T-cell (primary cell): ENCODE measurements around the gene SH3PXD2B. TPM values are rescaled to one million over a fixed set of nuclear protein-coding genes. Genes with fewer than 3 reads are reported as not detected.

Source experiments
- ATAC-seq, 4 experiments: fragments of 200-7000 bp in 3 of 4; fragments of 150-1000 bp in 1 of 4; cut with Tn5 transposase; replicated peaks in 1 of 4; 1 replicate in 3 of 4; 2 replicates in 1 of 4; pipeline ENCODE4 v1.10.0; 2021; ENCODE audit warnings: moderate library complexity in 3 of 4, mild to moderate bottlenecking in 2 of 4, moderate number of reproducible peaks in 1 of 4
- CTCF ChIA-PET, 2 donors: fragments of 300-600 bp; sonication (Branson Sonifier 250); formaldehyde crosslinking; loops; one replicate each; lab custom pipeline; 2022; ENCODE audit warnings: antibody characterized with exemption in 2 of 2; lab: Charles Lee
- POLR2A ChIA-PET, 2 donors: fragments of 300-600 bp; sonication (Branson Sonifier 250); formaldehyde crosslinking; loops; one replicate each; lab custom pipeline; 2022; ENCODE audit warnings: antibody characterized with exemption in 2 of 2; lab: Charles Lee
- DNase-seq, 35 experiments: peaks; one replicate each; pipeline versions ENCODE4 v3.0.0 to v3.0.0-alpha.2; 2013 to 2023
- H3K27ac ChIP-seq: one replicate; pipeline ENCODE4 v1.5.1; 2013; ENCODE audit warnings: low read length
- H3K27me3 ChIP-seq, 2 experiments: replicated peaks in 1 of 2; 1 replicate in 1 of 2; 2 replicates in 1 of 2; pipeline versions ENCODE4 v1.6.1 to v1.7.0; 2013; ENCODE audit warnings: low read length in 1 of 2, mixed read lengths in 1 of 2; ENCODE audit not compliant: control insufficient read depth in 2 of 2, insufficient read depth in 2 of 2; ENCODE audit errors: extremely low read depth in 1 of 2
- H3K36me3 ChIP-seq, 2 donors: 1 replicate in 1 of 2; 2 replicates in 1 of 2; pipeline versions ENCODE4 v1.6.1 to v1.7.0; 2013; ENCODE audit warnings: low read length in 1 of 2; ENCODE audit not compliant: control insufficient read depth in 2 of 2, insufficient read depth in 1 of 2; ENCODE audit errors: extremely low read depth in 1 of 2
- H3K4me1 ChIP-seq, 2 experiments: 1 replicate in 1 of 2; 2 replicates in 1 of 2; pipeline versions ENCODE4 v1.6.1 to v1.7.0; 2013; ENCODE audit warnings: low read length in 2 of 2, mixed read lengths in 1 of 2; ENCODE audit not compliant: insufficient read depth in 2 of 2, control insufficient read depth in 1 of 2; ENCODE audit errors: extremely low read depth in 1 of 2
- H3K4me3 ChIP-seq, 2 donors: 1 replicate in 1 of 2; 2 replicates in 1 of 2; pipeline versions ENCODE4 v1.5.1 to v1.7.0; 2013; ENCODE audit warnings: mild to moderate bottlenecking in 2 of 2, low read length in 1 of 2, moderate library complexity in 1 of 2; ENCODE audit not compliant: control insufficient read depth in 1 of 2; ENCODE audit errors: extremely low read depth in 1 of 2
- H3K9me3 ChIP-seq: 2 replicates; pipeline ENCODE4 v1.7.0; 2013
- H3K27ac Mint-ChIP-seq, 2 donors: one replicate each; pipeline ENCODE4 v1.8.0; 2020 to 2021; ENCODE audit warnings: mild to moderate bottlenecking in 2 of 2, mixed read lengths in 2 of 2
- H3K27me3 Mint-ChIP-seq, 2 donors: one replicate each; pipeline ENCODE4 v1.8.0; 2021 to 2022; ENCODE audit warnings: mixed read lengths in 2 of 2
- H3K36me3 Mint-ChIP-seq: one replicate; pipeline ENCODE4 v1.8.0; 2021; ENCODE audit warnings: mixed read lengths
- H3K4me1 Mint-ChIP-seq, 3 donors: one replicate each; pipeline ENCODE4 v1.8.0; 2020 to 2022; ENCODE audit warnings: mixed read lengths in 3 of 3, mild to moderate bottlenecking in 1 of 3
- H3K4me3 Mint-ChIP-seq, 3 donors: one replicate each; pipeline ENCODE4 v1.8.0; 2020 to 2022; ENCODE audit warnings: mild to moderate bottlenecking in 3 of 3, mixed read lengths in 3 of 3, moderate library complexity in 3 of 3
- H3K9me3 Mint-ChIP-seq, 3 donors: one replicate each; pipeline ENCODE4 v1.8.0; 2020 to 2022; ENCODE audit warnings: mixed read lengths in 3 of 3
- WGBS: methylation state at CpG from one replicate; pipeline ENCODE4 v1.1.5; 2013; ENCODE audit warnings: missing lambda C conversion rate; ENCODE audit not compliant: insufficient coverage; 5-methylcytosine and 5-hydroxymethylcytosine counted together
- total RNA-seq, 35 experiments: library from RNA in 6 of 35; stranded (reverse) in 6 of 35; fragments of 120-200 nt in 1 of 35; gene quantifications; one replicate each; pipeline versions ENCODE4 v1.2.1 to v1.2.4 and lab custom pipeline; 2013 to 2026

SH3PXD2B gene
- total RNA-seq, 5 donors from 2014 or later (not counting 1 experiment from before 2014, with no cell fraction given) = 0.15 to 0.69 (median 0.38) TPM

- Mint-ChIP-seq H3K27me3 (peaks cover 8 to 14% of the 10 kb centered on the region in 2 donors), H3K27ac (no peak overlapping the region), H3K4me3 (no peak overlapping the region), H3K4me1 (no peaks in the 10 kb centered on the region), H3K36me3 (no peaks in the 10 kb centered on the region), H3K9me3 (peaks cover 0 to 3% (median 3%) of the 10 kb centered on the region in 3 donors)
- Histone ChIP-seq H3K9me3 (no peaks in the 10 kb centered on the region), H3K4me1 (no peaks in the 10 kb centered on the region), H3K27ac (no peak overlapping the region), H3K4me3 (no peak overlapping the region), H3K27me3 (peaks cover 0 to 27% of the 10 kb centered on the region in 2 experiments), H3K36me3 (no peaks in the 10 kb centered on the region)
- DNase-seq = no peak
- CTCF ChIA-PET = no interaction called here
- ATAC-seq = no peak
- WGBS = 69% methylated on average over 7 of the region's 14 CpGs
- POLR2A ChIA-PET = no interaction called here
These were observed 37.9 kb upstream of the SH3PXD2B start for GRCh38 chr5:172492097-172492840.

- no peaks in the 10 kb centered on the region for H3K9me3 ChIP-seq
- no peak overlapping the region for H3K27ac Mint-ChIP-seq
- no peak overlapping the region for H3K27ac ChIP-seq
- H3K4me3 ChIP-seq = no peak overlapping the region
- ChIA-PET POLR2A (no interaction called here), CTCF (no interaction called here)
- peaks cover 0 to 3% (median 3%) of the 10 kb centered on the region in 3 donors for H3K9me3 Mint-ChIP-seq
- no peak for ATAC-seq
- DNase-seq = no peak
- H3K36me3 ChIP-seq = no peaks in the 10 kb centered on the region
- no peak overlapping the region for H3K4me3 Mint-ChIP-seq
- no peaks in the 10 kb centered on the region for H3K4me1 Mint-ChIP-seq
- peaks cover 8 to 15% of the 10 kb centered on the region in 2 donors for H3K27me3 Mint-ChIP-seq
- H3K27me3 ChIP-seq = peaks cover 0 to 25% of the 10 kb centered on the region in 2 experiments
- H3K36me3 Mint-ChIP-seq = no peaks in the 10 kb centered on the region
- H3K4me1 ChIP-seq = no peaks in the 10 kb centered on the region
- WGBS = 73% methylated on average over 4 of the region's 8 CpGs
These were observed 37.2 kb upstream of the SH3PXD2B start for GRCh38 chr5:172491481-172491880.

- no peaks in the 10 kb centered on the region for H3K36me3 ChIP-seq
- H3K27me3 Mint-ChIP-seq = peaks cover 5 to 14% of the 10 kb centered on the region in 2 donors
- no peak overlapping the region for H3K4me3 ChIP-seq
- no peaks in the 10 kb centered on the region for H3K4me1 ChIP-seq
- ATAC-seq = no peak
- H3K27ac Mint-ChIP-seq = no peak overlapping the region
- no peak overlapping the region for H3K4me3 Mint-ChIP-seq
- CTCF ChIA-PET = no interaction called here
- no peaks in the 10 kb centered on the region for H3K36me3 Mint-ChIP-seq
- no peak overlapping the region for H3K27ac ChIP-seq
- no peak for DNase-seq
- 72% methylated on average over 8 of the region's 12 CpGs for WGBS
- H3K4me1 Mint-ChIP-seq = no peaks in the 10 kb centered on the region
- H3K9me3 Mint-ChIP-seq = no peaks in the 10 kb centered on the region
- POLR2A ChIA-PET = no interaction called here
- H3K27me3 ChIP-seq = peaks cover 0 to 29% of the 10 kb centered on the region in 2 experiments
- H3K9me3 ChIP-seq = no peaks in the 10 kb centered on the region
These were observed 36.5 kb upstream of the SH3PXD2B start for GRCh38 chr5:172490514-172491461.

GRCh38 chr5:172488221-172488620 lies 33.9 kb upstream of the SH3PXD2B start:
- H3K4me1 Mint-ChIP-seq = no peaks in the 10 kb centered on the region
- POLR2A ChIA-PET = no interaction called here
- H3K36me3 Mint-ChIP-seq = no peaks in the 10 kb centered on the region
- H3K4me3 Mint-ChIP-seq = no peak overlapping the region
- H3K9me3 ChIP-seq = no peaks in the 10 kb centered on the region
- H3K4me3 ChIP-seq = no peak overlapping the region
- peaks cover 0 to 13% of the 10 kb centered on the region in 2 donors for H3K27me3 Mint-ChIP-seq
- H3K4me1 ChIP-seq = no peaks in the 10 kb centered on the region
- CTCF ChIA-PET = no interaction called here
- H3K27me3 ChIP-seq = peaks cover 0 to 27% of the 10 kb centered on the region in 2 experiments
- no peaks in the 10 kb centered on the region for H3K9me3 Mint-ChIP-seq
- H3K27ac Mint-ChIP-seq = no peak overlapping the region
- DNase-seq = no peak
- ATAC-seq = no peak
- 86% methylated on average over 14 of the region's 14 CpGs for WGBS
- no peak overlapping the region for H3K27ac ChIP-seq
- no peaks in the 10 kb centered on the region for H3K36me3 ChIP-seq

GRCh38 chr5:172487671-172488070 lies 33.3 kb upstream of the SH3PXD2B start:
- no peak overlapping the region for H3K4me3 Mint-ChIP-seq
- CTCF ChIA-PET = no interaction called here

GRCh38 chr5:172486912-172487311 lies 32.6 kb upstream of the SH3PXD2B start:
- POLR2A ChIA-PET = no interaction called here
- no peaks in the 10 kb centered on the region for H3K4me1 Mint-ChIP-seq
- CTCF ChIA-PET = no interaction called here
- Histone ChIP-seq H3K4me1 (no peaks in the 10 kb centered on the region), H3K27me3 (peaks cover 0 to 25% of the 10 kb centered on the region in 2 experiments), H3K9me3 (no peaks in the 10 kb centered on the region), H3K4me3 (no peak overlapping the region), H3K36me3 (no peaks in the 10 kb centered on the region), H3K27ac (no peak overlapping the region)
- peaks cover 0 to 13% of the 10 kb centered on the region in 2 donors for H3K27me3 Mint-ChIP-seq
- no peak overlapping the region for H3K4me3 Mint-ChIP-seq
- no peak overlapping the region for H3K27ac Mint-ChIP-seq
- H3K36me3 Mint-ChIP-seq = no peaks in the 10 kb centered on the region
- ATAC-seq = no peak
- WGBS = no CpG with 5 or more reads among the region's 5 CpGs
- H3K9me3 Mint-ChIP-seq = no peaks in the 10 kb centered on the region
- DNase-seq = no peak

More at GRCh38 chr5:172487671-172488070, 33.3 kb upstream of the SH3PXD2B start:
- POLR2A ChIA-PET = no interaction called here
- Histone ChIP-seq H3K4me3 (no peak overlapping the region), H3K27ac (no peak overlapping the region), H3K27me3 (peaks cover 0 to 27% of the 10 kb centered on the region in 2 experiments), H3K4me1 (no peaks in the 10 kb centered on the region), H3K9me3 (no peaks in the 10 kb centered on the region), H3K36me3 (no peaks in the 10 kb centered on the region)
- DNase-seq = no peak
- no peak for ATAC-seq
- Mint-ChIP-seq H3K9me3 (no peaks in the 10 kb centered on the region), H3K27me3 (peaks cover 0 to 13% of the 10 kb centered on the region in 2 donors), H3K36me3 (no peaks in the 10 kb centered on the region), H3K27ac (no peak overlapping the region), H3K4me1 (no peaks in the 10 kb centered on the region)
- WGBS = 83% methylated on average over 5 of the region's 9 CpGs
